Measurements from ENCODE around the gene FNDC5.

GRCh38 chr1:32902535-32902920, 31.8 kb upstream of the FNDC5 start:
- TF ChIP-seq CTCF (IDR thresholded peaks at IDR 0.05; ENCODE audit: insufficient read depth, low read length, poor library complexity, severe bottlenecking) (no peak), EZH2phosphoT487 (conservative IDR thresholded peaks at IDR 0.05; ENCODE audit: low read length) (no peak)

Measured in SU-DHL-6 (cell line).